ENCODE results near the gene KLC3. TPM values are rescaled to one million over a fixed set of nuclear protein-coding genes. Genes with fewer than 3 reads are reported as not detected.

Gene KLC3
- total and polyA plus RNA-seq, 2 donors (not counting 1 experiment from before 2014, with no cell fraction given) = 0.09 to 0.17 TPM

GRCh38 chr19:45347570-45348366 lies 7.2 kb downstream of the KLC3 start:
- Histone ChIP-seq H3K9me3 (ENCODE audit: control insufficient read depth, insufficient read depth, low read depth, low read length) (no peaks in the 10 kb centered on the region), H3K79me2 (ENCODE audit: control insufficient read depth, insufficient read depth, low read length) (no peaks in the 10 kb centered on the region), H3K9ac (ENCODE audit: insufficient read depth, low read length) (no peak overlapping the region), H3K27ac (ENCODE audit: insufficient read depth, low read length) (no peak overlapping the region), H3K27me3 (ENCODE audit: control insufficient read depth, insufficient read depth, low read length) (peaks cover 1% of the 10 kb centered on the region), H3K4me3 (replicated peaks in 1 of 4; ENCODE audit: control extremely low read depth in 1 of 4, insufficient read depth in 1 of 4, low read depth in 3 of 4, low read length in 4 of 4) (no peak overlapping the region), H4K20me1 (ENCODE audit: control insufficient read depth, extremely low read depth, insufficient read depth, low read length) (no peaks in the 10 kb centered on the region), H2AFZ (ENCODE audit: low read length) (no peak overlapping the region), H3K4me1 (ENCODE audit: control insufficient read depth, extremely low read depth, insufficient read depth, low read length) (no peaks in the 10 kb centered on the region), H3K36me3 (ENCODE audit: control insufficient read depth, insufficient read depth, low read length) (peaks cover 15% of the 10 kb centered on the region), H3K4me2 (ENCODE audit: extremely low read depth, insufficient read depth, low read length) (no peak overlapping the region)
- DNase-seq (ENCODE audit: low read depth in 2 of 2) = no peak
- TF ChIP-seq CTCF (conservative IDR thresholded peaks at IDR 0.05 in 1 of 2, IDR thresholded peaks at IDR 0.05 in 1 of 2; ENCODE audit: low read depth in 1 of 2, low read length in 2 of 2) (no peak), EZH2 (IDR thresholded peaks at IDR 0.05; ENCODE audit: low read length, missing control alignments) (no peak)

DNA sequence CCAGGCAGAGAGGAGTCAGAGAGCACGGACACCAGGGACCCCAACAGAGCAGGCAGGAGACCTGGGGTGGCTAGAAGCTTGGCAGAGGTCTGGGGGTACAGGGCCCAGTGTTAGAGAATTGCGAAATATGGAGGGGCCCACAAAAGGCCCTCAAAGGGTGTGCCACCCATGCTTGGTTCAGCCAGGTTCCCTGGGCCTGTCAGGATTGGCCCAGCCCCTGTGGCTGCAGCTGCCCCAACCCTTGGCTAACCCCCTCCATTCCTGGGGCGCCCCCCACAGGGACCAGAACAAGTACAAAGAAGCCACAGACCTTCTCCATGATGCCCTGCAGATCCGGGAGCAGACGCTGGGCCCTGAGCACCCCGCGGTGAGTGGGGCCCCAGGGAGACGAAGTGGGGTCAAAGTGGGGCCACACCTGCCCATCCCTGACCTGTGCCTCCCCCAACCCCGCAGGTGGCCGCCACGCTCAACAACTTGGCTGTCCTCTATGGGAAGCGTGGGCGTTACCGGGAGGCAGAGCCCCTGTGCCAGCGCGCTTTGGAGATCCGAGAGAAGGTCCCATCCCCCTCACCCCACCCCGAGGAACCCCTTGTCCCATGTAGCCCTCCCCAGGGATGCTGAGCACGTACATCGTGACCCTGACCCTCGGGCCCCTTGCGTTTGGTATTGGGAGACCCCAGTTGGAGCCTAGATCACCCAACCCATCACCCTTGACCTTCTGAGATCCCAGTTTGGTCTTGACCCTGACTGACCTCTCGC lies 8.0 kb downstream of the KLC3 start:
- Histone ChIP-seq H3K36me3 (ENCODE audit: control insufficient read depth, insufficient read depth, low read length) (peaks cover 15% of the 10 kb centered on the region), H3K27me3 (ENCODE audit: control insufficient read depth, insufficient read depth, low read length) (no peaks in the 10 kb centered on the region), H3K27ac (ENCODE audit: insufficient read depth, low read length) (no peak overlapping the region), H3K79me2 (ENCODE audit: control insufficient read depth, insufficient read depth, low read length) (no peaks in the 10 kb centered on the region), H3K9me3 (ENCODE audit: control insufficient read depth, insufficient read depth, low read depth, low read length) (no peaks in the 10 kb centered on the region), H3K9ac (ENCODE audit: insufficient read depth, low read length) (no peak overlapping the region), H2AFZ (ENCODE audit: low read length) (no peak overlapping the region), H3K4me1 (ENCODE audit: control insufficient read depth, extremely low read depth, insufficient read depth, low read length) (no peaks in the 10 kb centered on the region), H3K4me3 (replicated peaks in 1 of 4; ENCODE audit: control extremely low read depth in 1 of 4, insufficient read depth in 1 of 4, low read depth in 3 of 4, low read length in 4 of 4) (no peak overlapping the region), H3K4me2 (ENCODE audit: extremely low read depth, insufficient read depth, low read length) (no peak overlapping the region), H4K20me1 (ENCODE audit: control insufficient read depth, extremely low read depth, insufficient read depth, low read length) (no peaks in the 10 kb centered on the region)
- TF ChIP-seq EZH2 (IDR thresholded peaks at IDR 0.05; ENCODE audit: low read length, missing control alignments) = no peak
- no peak for TF ChIP-seq CTCF (conservative IDR thresholded peaks at IDR 0.05 in 1 of 2, IDR thresholded peaks at IDR 0.05 in 1 of 2; ENCODE audit: low read depth in 1 of 2, low read length in 2 of 2)
- DNase-seq (ENCODE audit: low read depth in 2 of 2) = no peak

DNA sequence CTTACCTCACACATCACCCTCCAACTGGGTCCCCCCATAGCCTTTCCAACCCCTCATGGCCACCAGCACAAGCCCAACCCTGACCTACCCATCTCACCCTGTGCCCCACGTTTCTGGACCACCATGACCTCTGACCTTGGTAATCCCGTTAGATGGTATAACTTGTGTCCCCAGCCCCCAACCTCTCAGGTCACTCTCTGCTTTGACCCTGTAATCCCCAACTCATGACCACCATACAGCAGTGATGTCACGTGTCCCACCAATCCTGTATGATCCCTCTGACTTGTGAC lies 8.5 kb downstream of the KLC3 start:
- H3K36me3 ChIP-seq (ENCODE audit: control insufficient read depth, insufficient read depth, low read length) = peaks cover 17% of the 10 kb centered on the region
- TF ChIP-seq EZH2 (IDR thresholded peaks at IDR 0.05; ENCODE audit: low read length, missing control alignments) (no peak), CTCF (conservative IDR thresholded peaks at IDR 0.05 in 1 of 2, IDR thresholded peaks at IDR 0.05 in 1 of 2; ENCODE audit: low read depth in 1 of 2, low read length in 2 of 2) (no peak)
- no peak overlapping the region for H3K27ac ChIP-seq (ENCODE audit: insufficient read depth, low read length)
- no peak overlapping the region for H2AFZ ChIP-seq (ENCODE audit: low read length)
- no peaks in the 10 kb centered on the region for H4K20me1 ChIP-seq (ENCODE audit: control insufficient read depth, extremely low read depth, insufficient read depth, low read length)
- no peaks in the 10 kb centered on the region for H3K27me3 ChIP-seq (ENCODE audit: control insufficient read depth, insufficient read depth, low read length)
- no peaks in the 10 kb centered on the region for H3K4me1 ChIP-seq (ENCODE audit: control insufficient read depth, extremely low read depth, insufficient read depth, low read length)
- no peak overlapping the region for H3K4me3 ChIP-seq (replicated peaks in 1 of 4; ENCODE audit: control extremely low read depth in 1 of 4, insufficient read depth in 1 of 4, low read depth in 3 of 4, low read length in 4 of 4)
- no peaks in the 10 kb centered on the region for H3K79me2 ChIP-seq (ENCODE audit: control insufficient read depth, insufficient read depth, low read length)
- H3K9me3 ChIP-seq (ENCODE audit: control insufficient read depth, insufficient read depth, low read depth, low read length) = no peaks in the 10 kb centered on the region
- DNase-seq (ENCODE audit: low read depth in 2 of 2) = no peak
- H3K9ac ChIP-seq (ENCODE audit: insufficient read depth, low read length) = no peak overlapping the region
- H3K4me2 ChIP-seq (ENCODE audit: extremely low read depth, insufficient read depth, low read length) = no peak overlapping the region
